Hepatocyte (in vitro differentiated cells): ENCODE results near the gene CCL19. TPM values are rescaled to one million over a fixed set of nuclear protein-coding genes. Genes with fewer than 3 reads are reported as not detected.

Source experiments
- DNase-seq: peaks from one replicate; pipeline ENCODE4 v3.0.0-alpha.2; 2016; ENCODE audit warnings: low spot score
- H2AFZ ChIP-seq: fragments of 200-600 bp; sonication (generic); 2 replicates; pipeline ENCODE4 v1.6.0; 2016; ENCODE audit warnings: antibody characterized with exemption, mild to moderate bottlenecking
- H3K27ac ChIP-seq: fragments of 200-600 bp; sonication (generic); 2 replicates; pipeline ENCODE4 v1.5.1; 2016; ENCODE audit warnings: mild to moderate bottlenecking
- H3K27me3 ChIP-seq: fragments of 200-600 bp; sonication (generic); 2 replicates; pipeline ENCODE4 v1.6.1; 2016
- H3K36me3 ChIP-seq: fragments of 200-600 bp; sonication (generic); replicated peaks from 2 replicates; pipeline ENCODE4 v1.5.1; 2016; ENCODE audit warnings: low read depth; ENCODE audit not compliant: insufficient read depth
- H3K4me1 ChIP-seq: fragments of 200-600 bp; sonication (generic); 2 replicates; pipeline ENCODE4 v1.5.1; 2016; ENCODE audit warnings: mild to moderate bottlenecking, moderate library complexity; ENCODE audit not compliant: insufficient read depth
- H3K4me2 ChIP-seq: fragments of 200-600 bp; sonication (generic); 2 replicates; pipeline ENCODE4 v1.6.0; 2016
- H3K4me3 ChIP-seq: fragments of 200-600 bp; sonication (generic); 2 replicates; pipeline ENCODE4 v1.5.1; 2016; ENCODE audit warnings: mild to moderate bottlenecking
- H3K79me2 ChIP-seq: fragments of 200-600 bp; sonication (generic); 2 replicates; pipeline ENCODE4 v1.6.0; 2017; ENCODE audit warnings: mild to moderate bottlenecking
- H3K9me2 ChIP-seq: fragments of 200-600 bp; sonication (generic); replicated peaks from 2 replicates; pipeline ENCODE4 v1.6.0; 2017; ENCODE audit warnings: mild to moderate bottlenecking; ENCODE audit not compliant: insufficient read depth
- H3K9me3 ChIP-seq: fragments of 200-600 bp; sonication (generic); 2 replicates; pipeline ENCODE4 v1.5.1; 2016; ENCODE audit warnings: low read depth, mild to moderate bottlenecking
- H4K20me1 ChIP-seq: fragments of 200-600 bp; sonication (generic); 2 replicates; pipeline ENCODE4 v1.6.0; 2016; ENCODE audit warnings: mild to moderate bottlenecking; ENCODE audit not compliant: insufficient read depth, poor library complexity, severe bottlenecking
- CTCF ChIP-seq: fragments of 200-600 bp; sonication (generic); IDR thresholded peaks from 2 replicates; pipeline ENCODE4 v1.5.1; 2016; ENCODE audit warnings: antibody characterized with exemption, mild to moderate bottlenecking; ENCODE audit not compliant: poor library complexity
- EZH2 ChIP-seq: fragments of 200-600 bp; sonication (generic); IDR thresholded peaks from 2 replicates; pipeline ENCODE4 v1.6.1; 2016; ENCODE audit warnings: antibody characterized with exemption, mild to moderate bottlenecking, borderline replicate concordance
- EZH2phosphoT487 ChIP-seq: fragments of 200-600 bp; sonication (generic); IDR thresholded peaks from one replicate; pipeline ENCODE4 v1.6.1; 2018; ENCODE audit warnings: antibody characterized with exemption, mild to moderate bottlenecking, low read depth, moderate library complexity; ENCODE audit not compliant: unreplicated experiment, severe bottlenecking
- WGBS: methylation state at CpG from one replicate; pipeline ENCODE4 v1.1.6; 2016; ENCODE audit warnings: low lambda C conversion rate; ENCODE audit errors: missing lambda C conversion rate; 5-methylcytosine and 5-hydroxymethylcytosine counted together
- polyA plus RNA-seq: library from polyadenylated mRNA; unstranded; fragments of >200 nt; fragmentation: Nextera tagmentation; extraction: Ambion mirVana; gene quantifications from 2 replicates; pipeline ENCODE4 v1.2.1, GENCODE V29; 2016
- total RNA-seq: library from RNA; depleted of rRNA; stranded (reverse); fragments of >200 nt; gene quantifications from 2 replicates; pipeline ENCODE4 v1.2.3, GENCODE V29; 2014

CCL19 gene
- total and polyA plus RNA-seq, 2 experiments from 2014 or later: not detected

GRCh38 chr9:34684816-34685215, 6.3 kb downstream of the CCL19 start:
- WGBS: 98% methylated on average over 4 of the region's 4 CpGs
- Histone ChIP-seq H3K27ac (no peak overlapping the region), H3K9me2 (no peaks in the 10 kb centered on the region), H3K36me3 (no peaks in the 10 kb centered on the region), H3K4me3 (no peak overlapping the region), H3K4me2 (no peak overlapping the region), H3K79me2 (no peaks in the 10 kb centered on the region), H3K27me3 (no peaks in the 10 kb centered on the region), H3K4me1 (no peaks in the 10 kb centered on the region), H3K9me3 (no peaks in the 10 kb centered on the region), H4K20me1 (no peaks in the 10 kb centered on the region), H2AFZ (no peak overlapping the region)
- no peak for DNase-seq
- TF ChIP-seq EZH2phosphoT487: no peak
- no peak for TF ChIP-seq EZH2
- no peak for TF ChIP-seq CTCF

- no peak overlapping the region for H3K4me2 ChIP-seq
- no peaks in the 10 kb centered on the region for H3K9me2 ChIP-seq
- H3K79me2 ChIP-seq: no peaks in the 10 kb centered on the region
- H3K4me3 ChIP-seq: no peak overlapping the region
- H2AFZ ChIP-seq: no peak overlapping the region
- H3K36me3 ChIP-seq: no peaks in the 10 kb centered on the region
- H3K9me3 ChIP-seq: no peaks in the 10 kb centered on the region
- H3K27me3 ChIP-seq: no peaks in the 10 kb centered on the region
- H3K4me1 ChIP-seq: no peaks in the 10 kb centered on the region
- no peak overlapping the region for H3K27ac ChIP-seq
- no peak for TF ChIP-seq EZH2
- DNase-seq: no peak
- no peaks in the 10 kb centered on the region for H4K20me1 ChIP-seq
- WGBS: 96% methylated on average over 4 of the region's 4 CpGs
These were observed 6.9 kb downstream of the CCL19 start for GRCh38 chr9:34684145-34684544.

GRCh38 chr9:34675869-34676268, 15.2 kb downstream of the CCL19 start:
- H3K27ac ChIP-seq: no peak overlapping the region
- no peak for TF ChIP-seq EZH2
- TF ChIP-seq CTCF: no peak
- TF ChIP-seq EZH2phosphoT487: no peak
- no peak overlapping the region for H2AFZ ChIP-seq
- H3K4me1 ChIP-seq: no peaks in the 10 kb centered on the region
- no peak for DNase-seq
- no peaks in the 10 kb centered on the region for H3K27me3 ChIP-seq
- H3K9me3 ChIP-seq: no peaks in the 10 kb centered on the region
- H4K20me1 ChIP-seq: no peaks in the 10 kb centered on the region
- H3K36me3 ChIP-seq: no peaks in the 10 kb centered on the region
- no peaks in the 10 kb centered on the region for H3K9me2 ChIP-seq
- WGBS: 100% methylated on average over 2 of the region's 2 CpGs
- no peak overlapping the region for H3K4me2 ChIP-seq
- H3K79me2 ChIP-seq: no peaks in the 10 kb centered on the region
- no peak overlapping the region for H3K4me3 ChIP-seq

- H4K20me1 ChIP-seq: no peaks in the 10 kb centered on the region
- no peak overlapping the region for H3K27ac ChIP-seq
- H3K27me3 ChIP-seq: no peaks in the 10 kb centered on the region
- H2AFZ ChIP-seq: no peak overlapping the region
- peak; percentile 82 for DNase-seq
- H3K36me3 ChIP-seq: no peaks in the 10 kb centered on the region
- 34% methylated on average over 10 of the region's 10 CpGs for WGBS
- H3K9me3 ChIP-seq: no peaks in the 10 kb centered on the region
- no peak overlapping the region for H3K4me3 ChIP-seq
- no peaks in the 10 kb centered on the region for H3K4me1 ChIP-seq
- no peaks in the 10 kb centered on the region for H3K9me2 ChIP-seq
- H3K4me2 ChIP-seq: no peak overlapping the region
- peak; percentile 56 for TF ChIP-seq CTCF
- no peak for TF ChIP-seq EZH2
- H3K79me2 ChIP-seq: no peaks in the 10 kb centered on the region
These were observed 15.9 kb downstream of the CCL19 start for GRCh38 chr9:34675048-34675714.
